OCI-LY1 (cell line): ENCODE data around the gene UPP2.

Experiments used
- H2AFZ ChIP-seq: fragments of 200-600 bp; sonication (generic), shearing (Covaris generic); 2 replicates; pipeline ENCODE4 v1.6.0; 2014; ENCODE audit warnings: antibody characterized with exemption, mild to moderate bottlenecking, low read length
- H3F3A ChIP-seq: fragments of 200-600 bp; sonication (generic), shearing (Covaris generic); 2 replicates; pipeline ENCODE4 v1.6.0; 2014; ENCODE audit warnings: mild to moderate bottlenecking, antibody characterized with exemption, low read length, moderate library complexity; ENCODE audit not compliant: insufficient read depth
- H3K27ac ChIP-seq: fragments of 200-600 bp; sonication (generic); 2 replicates; pipeline ENCODE4 v1.5.1; 2014; ENCODE audit warnings: low read length, mixed run types, mild to moderate bottlenecking, low read depth; ENCODE audit not compliant: poor library complexity, severe bottlenecking
- H3K27me3 ChIP-seq: fragments of 200-600 bp; sonication (generic); 2 replicates; pipeline ENCODE4 v1.6.0; 2014; ENCODE audit warnings: antibody characterized with exemption, mild to moderate bottlenecking, low read length, moderate library complexity; ENCODE audit not compliant: insufficient read depth
- H3K36me3 ChIP-seq: fragments of 200-600 bp; sonication (generic); 2 replicates; pipeline ENCODE4 v1.6.1; 2014; ENCODE audit warnings: mild to moderate bottlenecking, antibody characterized with exemption, low read length, moderate library complexity, mixed read lengths; ENCODE audit not compliant: insufficient read depth
- H3K4me1 ChIP-seq: fragments of 200-600 bp; sonication (generic); 2 replicates; pipeline ENCODE4 v1.5.1; 2014; ENCODE audit warnings: mild to moderate bottlenecking, low read length, moderate library complexity; ENCODE audit not compliant: insufficient read depth, severe bottlenecking
- H3K4me2 ChIP-seq: fragments of 200-600 bp; sonication (generic), shearing (Covaris generic); 2 replicates; pipeline ENCODE4 v1.6.1; 2014; ENCODE audit warnings: low read length
- H3K4me3 ChIP-seq: fragments of 200-600 bp; sonication (generic); 2 replicates; pipeline ENCODE4 v1.5.1; 2014; ENCODE audit warnings: low read length, low read depth, mild to moderate bottlenecking, mixed read lengths; ENCODE audit not compliant: poor library complexity, severe bottlenecking
- H3K79me2 ChIP-seq: fragments of 200-600 bp; shearing (Covaris generic); 2 replicates; pipeline ENCODE4 v1.6.1; 2016; ENCODE audit warnings: mixed run types, low read length, mixed read lengths; ENCODE audit not compliant: insufficient read depth
- H3K9ac ChIP-seq: fragments of 200-600 bp; sonication (generic), shearing (Covaris generic); 2 replicates; pipeline ENCODE4 v1.6.1; 2014; ENCODE audit warnings: mild to moderate bottlenecking, low read length, mixed read lengths
- H3K9me2 ChIP-seq: fragments of 200-600 bp; sonication (generic), shearing (Covaris generic); 2 replicates; pipeline ENCODE4 v1.6.1; 2014; ENCODE audit warnings: low read depth, mild to moderate bottlenecking, low read length, mixed read lengths
- H3K9me3 ChIP-seq: fragments of 200-600 bp; shearing (Covaris generic); 2 replicates; pipeline ENCODE4 v1.6.1; 2014; ENCODE audit warnings: low read length, mixed read lengths
- H4K20me1 ChIP-seq: fragments of 200-600 bp; sonication (generic), shearing (Covaris generic); 2 replicates; pipeline ENCODE4 v1.6.0; 2016; ENCODE audit warnings: mild to moderate bottlenecking, low read length; ENCODE audit not compliant: insufficient read depth
- CTCF ChIP-seq: fragments of 200-600 bp; sonication (generic), shearing (Covaris generic); IDR thresholded peaks from 2 replicates; pipeline ENCODE4 v1.5.1; 2017; ENCODE audit warnings: mild to moderate bottlenecking, antibody characterized with exemption, low read length, moderate library complexity, mixed read lengths
- EZH2 ChIP-seq: fragments of 200-600 bp; sonication (generic), shearing (Covaris generic); IDR thresholded peaks from 2 replicates; pipeline ENCODE4 v1.8.0; 2017; ENCODE audit warnings: borderline replicate concordance, mixed run types, mild to moderate bottlenecking, antibody characterized with exemption, low read length, moderate library complexity, mixed read lengths

The UPP2 gene

GRCh38 chr2:158095912-158096311, 5.8 kb upstream of the UPP2 start:
- Histone ChIP-seq H3K4me3 (no peak overlapping the region), H3K79me2 (no peaks in the 10 kb centered on the region), H3K27me3 (no peaks in the 10 kb centered on the region), H3K9me3 (no peaks in the 10 kb centered on the region), H3K4me1 (no peaks in the 10 kb centered on the region), H3K9me2 (no peaks in the 10 kb centered on the region), H4K20me1 (no peaks in the 10 kb centered on the region), H3K36me3 (no peaks in the 10 kb centered on the region), H3K27ac (no peak overlapping the region), H2AFZ (no peak overlapping the region), H3F3A (no peaks in the 10 kb centered on the region), H3K9ac (no peak overlapping the region), H3K4me2 (no peak overlapping the region)
- TF ChIP-seq CTCF = no peak
- no peak for TF ChIP-seq EZH2

- Histone ChIP-seq H3K9me2 (no peaks in the 10 kb centered on the region), H3K4me1 (no peaks in the 10 kb centered on the region), H3K27me3 (no peaks in the 10 kb centered on the region), H3K79me2 (no peaks in the 10 kb centered on the region), H4K20me1 (no peaks in the 10 kb centered on the region), H3K4me2 (no peak overlapping the region), H3K4me3 (no peak overlapping the region), H3K36me3 (no peaks in the 10 kb centered on the region), H3K9ac (no peak overlapping the region), H2AFZ (no peak overlapping the region), H3F3A (no peaks in the 10 kb centered on the region), H3K27ac (no peak overlapping the region), H3K9me3 (no peaks in the 10 kb centered on the region)
- TF ChIP-seq CTCF (no peak), EZH2 (no peak)
These were observed 4.2 kb upstream of the UPP2 start for GRCh38 chr2:158097481-158097880.

- Histone ChIP-seq H3K4me2 (no peak overlapping the region), H3K27ac (no peak overlapping the region), H3K9ac (no peak overlapping the region), H3F3A (no peaks in the 10 kb centered on the region), H3K4me3 (no peak overlapping the region), H3K9me3 (no peaks in the 10 kb centered on the region), H3K9me2 (no peaks in the 10 kb centered on the region), H3K79me2 (no peaks in the 10 kb centered on the region), H4K20me1 (no peaks in the 10 kb centered on the region), H2AFZ (no peak overlapping the region), H3K27me3 (no peaks in the 10 kb centered on the region), H3K4me1 (no peaks in the 10 kb centered on the region), H3K36me3 (no peaks in the 10 kb centered on the region)
- TF ChIP-seq EZH2 (no peak), CTCF (no peak)
These were observed 3.5 kb upstream of the UPP2 start for GRCh38 chr2:158098178-158098577.
